Measurements from ENCODE around the gene LCN1. TPM values are rescaled to one million over a fixed set of nuclear protein-coding genes. Genes with fewer than 3 reads are reported as not detected.

Gene LCN1
- total RNA-seq, 2 experiments from 2014 or later = not detected

GRCh38 chr9:135516132-135516860 is 4.9 kb upstream of the LCN1 start:
- BruUV-seq (replicated peaks) = no TSS peak
- Histone ChIP-seq H2AFZ (ENCODE audit: low read length) (no peak overlapping the region), H3K4me2 (ENCODE audit: low read length) (no peak overlapping the region)

DNA sequence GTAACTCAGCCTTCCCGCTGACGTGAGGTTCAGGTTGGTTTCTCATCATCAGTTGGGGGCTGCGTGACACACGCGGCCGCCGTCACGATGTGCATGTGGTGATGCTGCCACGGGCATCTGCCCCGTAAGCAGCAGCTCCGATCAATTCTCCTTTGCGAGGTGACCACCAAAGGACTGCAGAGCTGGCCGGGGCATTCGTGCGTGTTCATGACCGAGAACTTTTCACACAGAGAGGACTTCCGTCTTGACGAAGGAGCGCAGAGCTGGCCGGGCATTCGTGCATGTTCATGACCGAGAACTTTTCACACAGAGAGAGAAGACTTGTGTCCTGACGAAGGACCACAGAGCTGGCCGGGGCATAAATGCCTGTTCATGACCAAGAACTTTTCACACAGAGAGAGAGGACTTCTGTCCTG is 3.8 kb upstream of the LCN1 start:
- TF ChIP-seq EZH2phosphoT487 (IDR thresholded peaks at IDR 0.05; ENCODE audit: borderline replicate concordance, low read depth, low read length) (no peak), CTCF (conservative IDR thresholded peaks at IDR 0.05; ENCODE audit: low read length) (no peak)
- Histone ChIP-seq H3K4me2 (ENCODE audit: low read length) (no peak overlapping the region), H3K4me1 (ENCODE audit: insufficient read depth, low read length, poor library complexity, severe bottlenecking) (no peaks in the 10 kb centered on the region), H4K20me1 (ENCODE audit: insufficient read depth, low read length) (no peaks in the 10 kb centered on the region), H3K36me3 (ENCODE audit: insufficient read depth, low read length) (no peaks in the 10 kb centered on the region), H3K9me2 (ENCODE audit: insufficient read depth, low read length) (no peaks in the 10 kb centered on the region), H3K4me3 (ENCODE audit: low read depth, low read length, poor library complexity, severe bottlenecking) (no peak overlapping the region), H2AFZ (ENCODE audit: low read length) (no peak overlapping the region), H3K79me2 (ENCODE audit: insufficient read depth, low read depth, low read length) (no peaks in the 10 kb centered on the region), H3K27ac (ENCODE audit: low read depth, low read length, poor library complexity, severe bottlenecking) (no peak overlapping the region), H3K9me3 (ENCODE audit: low read length) (no peaks in the 10 kb centered on the region)
- POLR2A ChIA-PET = no interaction called here
- DNase-seq (ENCODE audit: low spot score) = no peak
- CTCF ChIA-PET (ENCODE audit: unreplicated experiment) = no interaction called here
- no TSS peak for BruUV-seq (replicated peaks)
- intact Hi-C loops (cut with micrococcal nuclease; ENCODE audit: unreplicated experiment) = no loop called here

More at GRCh38 chr9:135516132-135516860, 4.9 kb upstream of the LCN1 start:
- H3K36me3 ChIP-seq (ENCODE audit: insufficient read depth, low read length) = no peaks in the 10 kb centered on the region
- intact Hi-C loops (cut with micrococcal nuclease; ENCODE audit: unreplicated experiment) = no loop called here
- H3K79me2 ChIP-seq (ENCODE audit: insufficient read depth, low read depth, low read length) = no peaks in the 10 kb centered on the region
- no peak overlapping the region for H3K27ac ChIP-seq (ENCODE audit: low read depth, low read length, poor library complexity, severe bottlenecking)
- no peaks in the 10 kb centered on the region for H3K4me1 ChIP-seq (ENCODE audit: insufficient read depth, low read length, poor library complexity, severe bottlenecking)
- H3K9me3 ChIP-seq (ENCODE audit: low read length) = no peaks in the 10 kb centered on the region
- DNase-seq (ENCODE audit: low spot score) = no peak
- no peaks in the 10 kb centered on the region for H3K9me2 ChIP-seq (ENCODE audit: insufficient read depth, low read length)
- no peak overlapping the region for H3K4me3 ChIP-seq (ENCODE audit: low read depth, low read length, poor library complexity, severe bottlenecking)
- ChIA-PET POLR2A (no interaction called here), CTCF (ENCODE audit: unreplicated experiment) (no interaction called here)
- TF ChIP-seq CTCF (conservative IDR thresholded peaks at IDR 0.05; ENCODE audit: low read length) (no peak), EZH2phosphoT487 (IDR thresholded peaks at IDR 0.05; ENCODE audit: borderline replicate concordance, low read depth, low read length) (no peak)
- no peaks in the 10 kb centered on the region for H4K20me1 ChIP-seq (ENCODE audit: insufficient read depth, low read length)

DNA sequence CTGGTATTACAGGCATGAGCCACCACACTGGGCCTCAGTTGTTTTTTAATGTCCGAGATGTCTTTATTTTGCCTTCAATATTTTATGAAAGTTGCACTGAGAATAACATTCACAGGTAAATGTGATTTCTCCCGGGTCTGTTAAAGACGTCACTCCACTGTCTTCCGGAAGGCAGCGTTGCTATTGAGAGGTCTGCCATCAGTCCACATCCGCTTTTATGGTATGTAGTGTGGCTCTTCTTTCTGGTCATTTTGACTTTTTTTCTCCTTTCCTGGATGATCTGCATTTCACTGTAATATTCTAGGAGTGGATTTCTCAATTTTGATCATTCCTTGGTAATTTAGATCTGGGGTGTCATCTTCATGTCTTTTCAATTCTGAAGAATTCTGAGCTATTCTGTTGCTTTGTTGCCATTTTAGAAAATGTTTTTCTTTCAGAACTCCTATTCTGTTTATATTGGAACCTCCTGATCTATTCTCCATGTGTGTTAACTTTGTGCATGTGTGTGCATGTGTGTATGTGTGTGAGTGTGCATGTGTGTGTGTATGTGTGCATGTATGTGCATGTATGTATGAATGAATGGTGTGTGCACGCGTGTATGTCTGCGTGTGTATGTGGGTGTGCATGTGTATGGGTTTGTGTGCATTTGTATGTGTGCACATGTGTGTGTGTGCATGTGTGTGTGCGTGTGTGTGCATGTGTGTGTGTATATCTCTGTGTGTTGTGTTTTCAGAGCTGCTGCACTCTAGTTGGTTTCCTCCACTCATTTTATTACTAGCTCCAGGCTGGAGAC is 1.9 kb upstream of the LCN1 start:
- ChIA-PET POLR2A (no interaction called here), CTCF (ENCODE audit: unreplicated experiment) (no interaction called here)
- TF ChIP-seq EZH2phosphoT487 (IDR thresholded peaks at IDR 0.05; ENCODE audit: borderline replicate concordance, low read depth, low read length) = no peak
- no peak for TF ChIP-seq CTCF (conservative IDR thresholded peaks at IDR 0.05; ENCODE audit: low read length)
- intact Hi-C loops (cut with micrococcal nuclease; ENCODE audit: unreplicated experiment) = no loop called here
- Histone ChIP-seq H3K4me2 (ENCODE audit: low read length) (no peak overlapping the region), H3K27ac (ENCODE audit: low read depth, low read length, poor library complexity, severe bottlenecking) (no peak overlapping the region), H3K36me3 (ENCODE audit: insufficient read depth, low read length) (no peaks in the 10 kb centered on the region), H4K20me1 (ENCODE audit: insufficient read depth, low read length) (no peaks in the 10 kb centered on the region), H2AFZ (ENCODE audit: low read length) (no peak overlapping the region), H3K9me2 (ENCODE audit: insufficient read depth, low read length) (no peaks in the 10 kb centered on the region), H3K4me3 (ENCODE audit: low read depth, low read length, poor library complexity, severe bottlenecking) (no peak overlapping the region), H3K4me1 (ENCODE audit: insufficient read depth, low read length, poor library complexity, severe bottlenecking) (no peaks in the 10 kb centered on the region), H3K9me3 (ENCODE audit: low read length) (no peaks in the 10 kb centered on the region), H3K79me2 (ENCODE audit: insufficient read depth, low read depth, low read length) (no peaks in the 10 kb centered on the region)
- no TSS peak for BruUV-seq (replicated peaks)
- no peak for DNase-seq (ENCODE audit: low spot score)
